ENCODE measurements around the gene PRKCE.

Gene PRKCE

GRCh38 chr2:46067501-46068305 lies 416.2 kb downstream of the PRKCE start:
- no peak for DNase-seq

- no peak for DNase-seq
Measured at GRCh38 chr2:46068636-46069035, 417.2 kb downstream of the PRKCE start.

- no peak for DNase-seq
Measured at GRCh38 chr2:46071074-46071473, 419.6 kb downstream of the PRKCE start.

- no peak for DNase-seq
Measured at GRCh38 chr2:46072101-46072820, 420.8 kb downstream of the PRKCE start.

- DNase-seq: no peak
Measured at GRCh38 chr2:46073540-46074046, 422.1 kb downstream of the PRKCE start.

GRCh38 chr2:46074501-46074900 lies 423.0 kb downstream of the PRKCE start:
- no peak for DNase-seq

- DNase-seq: no peak
Measured at GRCh38 chr2:46075848-46076247, 424.4 kb downstream of the PRKCE start.

GRCh38 chr2:46076251-46076650 lies 424.8 kb downstream of the PRKCE start:
- DNase-seq: no peak

- no peak for DNase-seq
Measured at GRCh38 chr2:46076875-46077274, 425.4 kb downstream of the PRKCE start.

GRCh38 chr2:46077522-46078107 lies 426.1 kb downstream of the PRKCE start:
- no peak for DNase-seq

GRCh38 chr2:46079985-46080560 lies 428.6 kb downstream of the PRKCE start:
- DNase-seq: no peak

GRCh38 chr2:46082531-46083485 lies 431.3 kb downstream of the PRKCE start:
- no peak for DNase-seq

GRCh38 chr2:46086578-46087070 lies 435.1 kb downstream of the PRKCE start:
- no peak for DNase-seq

- DNase-seq: no peak
Measured at GRCh38 chr2:46087492-46087891, 436.0 kb downstream of the PRKCE start.

GRCh38 chr2:46091004-46091403 lies 439.5 kb downstream of the PRKCE start:
- DNase-seq: no peak

- DNase-seq: no peak
Measured at GRCh38 chr2:46091961-46092667, 440.6 kb downstream of the PRKCE start.

- no peak for DNase-seq
Measured at GRCh38 chr2:46094689-46095088, 443.2 kb downstream of the PRKCE start.

GRCh38 chr2:46095830-46096229 lies 444.4 kb downstream of the PRKCE start:
- no peak for DNase-seq

- no peak for DNase-seq
Measured at GRCh38 chr2:46096260-46096659, 444.8 kb downstream of the PRKCE start.

GRCh38 chr2:46097714-46098480 lies 446.4 kb downstream of the PRKCE start:
- DNase-seq: no peak
